ENCODE results near the gene CAMK2D.

CAMK2D gene

GRCh38 chr4:113457886-113458285 lies 303.7 kb downstream of the CAMK2D start:
- DNase-seq = no peak

- DNase-seq = no peak
Measured at GRCh38 chr4:113457121-113457520, 304.4 kb downstream of the CAMK2D start.

- no peak for DNase-seq
Measured at GRCh38 chr4:113455061-113455460, 306.5 kb downstream of the CAMK2D start.

- no peak for DNase-seq
Measured at GRCh38 chr4:113452868-113453620, 308.5 kb downstream of the CAMK2D start.

- DNase-seq = no peak
Measured at GRCh38 chr4:113452152-113452551, 309.4 kb downstream of the CAMK2D start.

GRCh38 chr4:113450295-113451080 lies 311.1 kb downstream of the CAMK2D start:
- no peak for DNase-seq

- no peak for DNase-seq
Measured at GRCh38 chr4:113449410-113449974, 312.0 kb downstream of the CAMK2D start.

GRCh38 chr4:113447769-113448168 lies 313.8 kb downstream of the CAMK2D start:
- DNase-seq = no peak

GRCh38 chr4:113447061-113447460 lies 314.5 kb downstream of the CAMK2D start:
- no peak for DNase-seq

GRCh38 chr4:113446019-113446418 lies 315.5 kb downstream of the CAMK2D start:
- DNase-seq = no peak

GRCh38 chr4:113445286-113445685 lies 316.3 kb downstream of the CAMK2D start:
- DNase-seq = no peak

- no peak for DNase-seq
Measured at GRCh38 chr4:113444386-113444785, 317.2 kb downstream of the CAMK2D start.

GRCh38 chr4:113442826-113443225 lies 318.7 kb downstream of the CAMK2D start:
- DNase-seq = no peak

- no peak for DNase-seq
Measured at GRCh38 chr4:113440371-113440770, 321.2 kb downstream of the CAMK2D start.

GRCh38 chr4:113438596-113438995 lies 322.9 kb downstream of the CAMK2D start:
- no peak for DNase-seq

- no peak for DNase-seq
Measured at GRCh38 chr4:113437129-113437528, 324.4 kb downstream of the CAMK2D start.

- DNase-seq = no peak
Measured at GRCh38 chr4:113436360-113436759, 325.2 kb downstream of the CAMK2D start.

GRCh38 chr4:113435893-113436292 lies 325.6 kb downstream of the CAMK2D start:
- DNase-seq = no peak

GRCh38 chr4:113434247-113434587 lies 327.3 kb downstream of the CAMK2D start:
- DNase-seq = no peak

- DNase-seq = no peak
Measured at GRCh38 chr4:113433536-113434246, 327.8 kb downstream of the CAMK2D start.

GRCh38 chr4:113433116-113433515 lies 328.4 kb downstream of the CAMK2D start:
- DNase-seq = no peak

GRCh38 chr4:113423631-113424030 lies 337.9 kb downstream of the CAMK2D start:
- DNase-seq = no peak

- no peak for DNase-seq
Measured at GRCh38 chr4:113420938-113421337, 340.6 kb downstream of the CAMK2D start.

All from NCI-H774 (cell line).